CD14-positive monocyte (primary cell): ENCODE measurements around the gene TMEM61. TPM values are rescaled to one million over a fixed set of nuclear protein-coding genes. Genes with fewer than 3 reads are reported as not detected.

ENCODE experiments used
- DNase-seq, 3 donors: peaks; one replicate each; pipeline ENCODE4 v3.0.0-alpha.2; 2011 to 2022
- H2AFZ ChIP-seq: 2 replicates; pipeline ENCODE4 v1.6.0; 2012; ENCODE audit warnings: mild to moderate bottlenecking, low read depth, low read length, inconsistent platforms; ENCODE audit not compliant: insufficient read depth, poor library complexity, severe bottlenecking
- H3K27ac ChIP-seq, 2 donors: 1 replicate in 1 of 2; 2 replicates in 1 of 2; pipeline ENCODE4 v1.5.1; 2012 to 2013; ENCODE audit warnings: low read length in 2 of 2, control low read depth in 1 of 2, inconsistent platforms in 1 of 2, low read depth in 1 of 2, mild to moderate bottlenecking in 1 of 2
- H3K27me3 ChIP-seq, 2 donors: one replicate each; pipeline versions ENCODE4 v1.6.0 to v1.6.1; 2011 to 2013; ENCODE audit warnings: low read length in 2 of 2; ENCODE audit not compliant: control insufficient read depth in 2 of 2, insufficient read depth in 2 of 2
- H3K36me3 ChIP-seq, 2 donors: replicated peaks in 1 of 2; 1 replicate in 1 of 2; 2 replicates in 1 of 2; pipeline versions ENCODE4 v1.5.1 to v1.6.1; 2012 to 2013; ENCODE audit warnings: low read length in 2 of 2, control low read depth in 1 of 2, inconsistent platforms in 1 of 2, mild to moderate bottlenecking in 1 of 2; ENCODE audit not compliant: insufficient read depth in 2 of 2, control insufficient read depth in 1 of 2
- H3K4me1 ChIP-seq, 2 donors: 1 replicate in 1 of 2; 2 replicates in 1 of 2; pipeline versions ENCODE4 v1.5.1 to v1.6.1; 2012 to 2013; ENCODE audit warnings: low read length in 2 of 2, control low read depth in 1 of 2, inconsistent platforms in 1 of 2, mild to moderate bottlenecking in 1 of 2, moderate library complexity in 1 of 2; ENCODE audit not compliant: insufficient read depth in 2 of 2, control insufficient read depth in 1 of 2
- H3K4me2 ChIP-seq: replicated peaks from 2 replicates; pipeline ENCODE3; 2012; ENCODE audit warnings: low read length, moderate library complexity, mild to moderate bottlenecking; ENCODE audit not compliant: poor library complexity, severe bottlenecking; ENCODE audit errors: extremely low read depth
- H3K4me3 ChIP-seq, 3 experiments: fragments of 200-600 bp in 1 of 3; sonication (generic) in 1 of 3; replicated peaks in 1 of 3; 1 replicate in 2 of 3; 2 replicates in 1 of 3; pipeline ENCODE4 v1.5.1; 2011 to 2013; ENCODE audit warnings: low read length in 3 of 3, mild to moderate bottlenecking in 3 of 3, control low read depth in 2 of 3, low read depth in 2 of 3, inconsistent platforms in 1 of 3, moderate library complexity in 1 of 3
- H3K79me2 ChIP-seq: 2 replicates; pipeline ENCODE4 v1.6.0; 2012; ENCODE audit warnings: mild to moderate bottlenecking, control low read depth, inconsistent platforms, low read length, moderate library complexity; ENCODE audit not compliant: insufficient read depth
- H3K9ac ChIP-seq: 2 replicates; pipeline ENCODE4 v1.6.0; 2017; ENCODE audit warnings: low read length, mild to moderate bottlenecking; ENCODE audit not compliant: insufficient read depth, poor library complexity, severe bottlenecking
- H3K9me3 ChIP-seq, 2 donors: replicated peaks in 1 of 2; 1 replicate in 1 of 2; 2 replicates in 1 of 2; pipeline versions ENCODE4 v1.5.1 to v1.6.1; 2012 to 2013; ENCODE audit warnings: low read length in 2 of 2, control low read depth in 1 of 2; ENCODE audit not compliant: control insufficient read depth in 1 of 2, insufficient read depth in 1 of 2
- H4K20me1 ChIP-seq: 2 replicates; pipeline ENCODE4 v1.6.0; 2012; ENCODE audit warnings: mild to moderate bottlenecking, low read length, control low read depth, moderate library complexity; ENCODE audit not compliant: insufficient read depth
- H3K27ac Mint-ChIP-seq, 7 donors: one replicate each; pipeline ENCODE4 v1.8.0; 2020; ENCODE audit warnings: mild to moderate bottlenecking in 7 of 7, mixed read lengths in 7 of 7, moderate library complexity in 6 of 7, inconsistent platforms in 2 of 7
- H3K27me3 Mint-ChIP-seq, 3 donors: one replicate each; pipeline ENCODE4 v1.8.0; 2021 to 2022; ENCODE audit warnings: low read depth in 3 of 3, mild to moderate bottlenecking in 3 of 3, mixed read lengths in 3 of 3, moderate library complexity in 3 of 3, inconsistent platforms in 1 of 3
- H3K36me3 Mint-ChIP-seq, 2 donors: one replicate each; pipeline ENCODE4 v1.8.0; 2020; ENCODE audit warnings: mixed read lengths in 2 of 2, inconsistent platforms in 1 of 2, mild to moderate bottlenecking in 1 of 2
- H3K4me1 Mint-ChIP-seq: one replicate; pipeline ENCODE4 v1.8.0; 2020; ENCODE audit warnings: mild to moderate bottlenecking, mixed read lengths
- H3K4me3 Mint-ChIP-seq, 2 donors: one replicate each; pipeline ENCODE4 v1.8.0; 2020; ENCODE audit warnings: mild to moderate bottlenecking in 2 of 2, mixed read lengths in 2 of 2, moderate library complexity in 1 of 2
- H3K9me3 Mint-ChIP-seq, 7 donors: one replicate each; pipeline ENCODE4 v1.8.0; 2020 to 2022; ENCODE audit warnings: mixed read lengths in 7 of 7, mild to moderate bottlenecking in 6 of 7, moderate library complexity in 6 of 7, inconsistent platforms in 2 of 7
- CTCF ChIP-seq: fragments of 200-600 bp; IDR thresholded peaks from one replicate; pipeline ENCODE4 v1.8.0; 2022; ENCODE audit warnings: antibody characterized with exemption, mild to moderate bottlenecking
- WGBS: methylation state at CpG from one replicate; pipeline ENCODE4 v1.1.5; 2013; ENCODE audit warnings: missing lambda C conversion rate; ENCODE audit not compliant: insufficient coverage; 5-methylcytosine and 5-hydroxymethylcytosine counted together
- intact Hi-C, 2 donors: fragments of 100-400 bp; cut with micrococcal nuclease; formaldehyde crosslinking; loops; one replicate each; pipeline versions ENCODE4 v1.15.0 to v1.15.1; 2023
- polyA plus RNA-seq, 3 donors: library from polyadenylated mRNA; depleted of rRNA in 1 of 3; unstranded in 2 of 3; stranded (reverse) in 1 of 3; fragments of 300-500 nt in 2 of 3; fragments of >200 nt in 1 of 3; fragmentation: Illumina TruSeq in 2 of 3; gene quantifications; 1 replicate in 2 of 3; 2 replicates in 1 of 3; pipeline ENCODE4 v1.2.3, GENCODE V29; 2012 to 2021

TMEM61 gene
- polyA plus RNA-seq, 3 donors: not detected

GRCh38 chr1:54951810-54952226 is 28.6 kb upstream of the TMEM61 start:
- Histone ChIP-seq H3K4me1 (peaks cover 60 to 71% of the 10 kb centered on the region in 2 donors), H3K4me3 (no peak overlapping the region), H3K79me2 (no peaks in the 10 kb centered on the region), H2AFZ (no peak overlapping the region), H3K4me2 (no peak overlapping the region), H3K36me3 (no peaks in the 10 kb centered on the region), H4K20me1 (no peaks in the 10 kb centered on the region), H3K9ac (no peak overlapping the region), H3K9me3 (no peaks in the 10 kb centered on the region), H3K27ac (no peak overlapping the region), H3K27me3 (no peaks in the 10 kb centered on the region)
- Mint-ChIP-seq H3K4me3 (no peak overlapping the region), H3K4me1 (peaks cover 61% of the 10 kb centered on the region), H3K27ac (no peak overlapping the region), H3K9me3 (no peaks in the 10 kb centered on the region), H3K36me3 (peaks cover 0 to 2% of the 10 kb centered on the region in 2 donors), H3K27me3 (no peaks in the 10 kb centered on the region)
- intact Hi-C loops: loop anchor here in 1 of 2 donors (2.0 kb wide), 1 partner anchor 43 kb away; no protein-coding TSS in a partner anchor
- no peak for TF ChIP-seq CTCF
- WGBS: no CpG with 5 or more reads among the region's 4 CpGs
- DNase-seq: no peak

DNA sequence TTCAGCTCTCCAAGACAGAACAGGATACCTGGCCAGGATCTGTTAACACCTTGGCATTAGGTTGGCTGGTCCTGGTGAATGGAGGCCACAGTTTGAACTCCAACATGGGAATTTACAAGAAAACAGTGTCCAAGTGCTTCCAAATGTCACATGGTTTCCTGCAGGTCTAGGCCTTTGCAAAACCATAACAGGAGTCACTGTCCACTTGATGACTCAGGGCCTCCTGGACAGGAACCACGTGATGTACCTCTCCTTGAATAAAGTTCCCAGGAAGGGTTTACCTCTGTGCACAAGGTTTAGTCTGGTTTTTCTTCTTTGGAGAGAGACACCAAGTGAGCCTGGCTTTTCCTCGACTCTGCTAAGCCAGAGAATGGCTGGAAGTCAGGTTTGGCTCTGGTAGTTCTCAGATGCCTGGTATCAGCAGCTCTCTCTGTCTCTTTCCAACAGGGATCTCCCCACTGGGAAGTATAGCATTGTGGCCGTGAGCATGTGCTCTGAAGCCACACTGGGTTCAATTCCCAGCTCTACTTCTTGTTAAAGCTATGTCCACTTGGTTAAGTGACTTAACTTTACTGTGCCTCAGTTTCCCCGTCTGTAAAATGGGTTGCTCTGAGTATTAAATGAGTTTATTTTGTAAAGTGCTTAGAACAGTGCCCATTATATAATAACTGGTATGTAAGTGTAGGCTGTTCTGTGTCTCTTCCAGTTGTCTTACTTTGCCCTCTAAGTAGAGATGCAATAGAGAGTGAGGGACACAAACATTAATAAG is 27.3 kb upstream of the TMEM61 start:
- Histone ChIP-seq H3K9ac (no peak overlapping the region), H3K4me1 (peaks cover 48 to 58% of the 10 kb centered on the region in 2 donors), H3K4me2 (no peak overlapping the region), H3K27me3 (no peaks in the 10 kb centered on the region), H3K4me3 (no peak overlapping the region), H3K36me3 (no peaks in the 10 kb centered on the region), H2AFZ (no peak overlapping the region), H3K79me2 (no peaks in the 10 kb centered on the region), H3K9me3 (peaks cover 7 to 8% of the 10 kb centered on the region in 2 donors), H4K20me1 (no peaks in the 10 kb centered on the region), H3K27ac (no peak overlapping the region)
- no peak overlapping the region for H3K4me3 Mint-ChIP-seq
- peaks cover 50% of the 10 kb centered on the region for H3K4me1 Mint-ChIP-seq
- peaks cover 0 to 2% of the 10 kb centered on the region in 2 donors for H3K36me3 Mint-ChIP-seq
- peak overlapping the region in 2 of 7 donors; percentile 12 to 15 for H3K27ac Mint-ChIP-seq
- intact Hi-C loops: loop anchor here in 1 of 2 donors (2.0 kb wide), 1 partner anchor 42 kb away; no protein-coding TSS in a partner anchor
- peaks cover 5 to 8% (median 7%) of the 10 kb centered on the region in 7 donors for H3K9me3 Mint-ChIP-seq
- 87% methylated on average over 3 of the region's 4 CpGs for WGBS
- no peaks in the 10 kb centered on the region for H3K27me3 Mint-ChIP-seq
- TF ChIP-seq CTCF: no peak
- no peak for DNase-seq
